GM12864 (cell line): ENCODE results near the gene CCDC40.
A peak's percentile ranks its signal among the peaks of the same experiment; 100 is the strongest.

ENCODE experiments used
- DNase-seq: peaks from one replicate; pipeline ENCODE4 v3.0.0-alpha.2; 2011; ENCODE audit warnings: low read depth
- H3K4me3 ChIP-seq: 2 replicates; pipeline ENCODE4 v1.5.1; 2011; ENCODE audit warnings: mild to moderate bottlenecking, low read depth, low read length, control low read depth
- TF ChIP-seq, protein P1 (sequence below): IDR thresholded peaks from 2 replicates; pipeline ENCODE4 v1.5.1; 2011; ENCODE audit warnings: low read depth, mild to moderate bottlenecking, moderate library complexity, low read length, control low read depth, inconsistent platforms; ENCODE audit errors: missing control alignments

Gene CCDC40

DNA sequence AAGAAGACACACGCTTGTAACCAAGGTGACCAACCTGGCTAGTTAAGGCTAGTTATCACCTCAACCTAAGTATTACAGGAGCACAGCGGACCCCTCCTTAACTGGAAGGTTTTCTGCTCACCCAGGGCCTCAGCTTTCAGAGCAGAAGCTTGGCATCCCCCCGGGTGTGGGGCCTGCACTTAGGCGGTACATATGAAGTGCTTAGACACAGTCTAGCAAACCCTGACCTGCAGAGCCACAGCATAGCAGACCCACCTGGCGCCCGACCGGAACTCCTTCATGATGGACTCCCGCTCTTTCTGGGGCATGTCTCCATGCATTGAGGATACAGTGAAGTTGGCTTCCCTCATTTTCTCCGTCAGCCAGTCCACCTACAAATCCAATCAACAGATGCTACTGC lies 100.7 kb downstream of the CCDC40 start:
- TF ChIP-seq, protein P1, sequence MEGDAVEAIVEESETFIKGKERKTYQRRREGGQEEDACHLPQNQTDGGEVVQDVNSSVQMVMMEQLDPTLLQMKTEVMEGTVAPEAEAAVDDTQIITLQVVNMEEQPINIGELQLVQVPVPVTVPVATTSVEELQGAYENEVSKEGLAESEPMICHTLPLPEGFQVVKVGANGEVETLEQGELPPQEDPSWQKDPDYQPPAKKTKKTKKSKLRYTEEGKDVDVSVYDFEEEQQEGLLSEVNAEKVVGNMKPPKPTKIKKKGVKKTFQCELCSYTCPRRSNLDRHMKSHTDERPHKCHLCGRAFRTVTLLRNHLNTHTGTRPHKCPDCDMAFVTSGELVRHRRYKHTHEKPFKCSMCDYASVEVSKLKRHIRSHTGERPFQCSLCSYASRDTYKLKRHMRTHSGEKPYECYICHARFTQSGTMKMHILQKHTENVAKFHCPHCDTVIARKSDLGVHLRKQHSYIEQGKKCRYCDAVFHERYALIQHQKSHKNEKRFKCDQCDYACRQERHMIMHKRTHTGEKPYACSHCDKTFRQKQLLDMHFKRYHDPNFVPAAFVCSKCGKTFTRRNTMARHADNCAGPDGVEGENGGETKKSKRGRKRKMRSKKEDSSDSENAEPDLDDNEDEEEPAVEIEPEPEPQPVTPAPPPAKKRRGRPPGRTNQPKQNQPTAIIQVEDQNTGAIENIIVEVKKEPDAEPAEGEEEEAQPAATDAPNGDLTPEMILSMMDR: no peak
- DNase-seq: no peak
- H3K4me3 ChIP-seq: no peak overlapping the region

DNA sequence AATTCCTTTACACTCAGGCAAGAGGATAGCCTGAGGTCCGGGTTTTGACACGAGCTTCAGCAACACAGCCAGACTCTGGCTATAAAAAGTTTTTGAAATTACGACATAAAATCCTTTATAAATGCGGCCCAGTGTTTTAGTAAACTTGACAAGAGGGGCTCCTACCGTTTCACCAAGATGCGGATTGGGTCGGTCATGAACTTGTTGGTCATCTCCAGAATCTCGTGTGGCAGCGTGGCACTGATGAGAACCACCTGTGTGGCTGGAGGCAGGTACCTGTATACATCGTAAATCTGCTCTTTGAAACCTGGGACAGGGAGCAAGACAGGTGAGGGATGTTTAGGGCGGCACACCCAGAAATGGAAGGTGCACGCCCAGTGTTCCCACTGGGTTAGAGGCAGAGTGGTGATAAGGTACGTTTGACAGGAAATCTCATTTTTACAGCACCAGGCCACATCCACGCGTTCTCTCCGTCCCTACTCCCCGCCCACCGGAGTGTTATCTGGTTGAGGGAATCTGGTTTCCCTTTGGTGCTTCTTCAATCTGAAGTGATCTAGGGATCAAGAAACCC lies 102.5 kb downstream of the CCDC40 start:
- TF ChIP-seq, protein P1: no peak

DNA sequence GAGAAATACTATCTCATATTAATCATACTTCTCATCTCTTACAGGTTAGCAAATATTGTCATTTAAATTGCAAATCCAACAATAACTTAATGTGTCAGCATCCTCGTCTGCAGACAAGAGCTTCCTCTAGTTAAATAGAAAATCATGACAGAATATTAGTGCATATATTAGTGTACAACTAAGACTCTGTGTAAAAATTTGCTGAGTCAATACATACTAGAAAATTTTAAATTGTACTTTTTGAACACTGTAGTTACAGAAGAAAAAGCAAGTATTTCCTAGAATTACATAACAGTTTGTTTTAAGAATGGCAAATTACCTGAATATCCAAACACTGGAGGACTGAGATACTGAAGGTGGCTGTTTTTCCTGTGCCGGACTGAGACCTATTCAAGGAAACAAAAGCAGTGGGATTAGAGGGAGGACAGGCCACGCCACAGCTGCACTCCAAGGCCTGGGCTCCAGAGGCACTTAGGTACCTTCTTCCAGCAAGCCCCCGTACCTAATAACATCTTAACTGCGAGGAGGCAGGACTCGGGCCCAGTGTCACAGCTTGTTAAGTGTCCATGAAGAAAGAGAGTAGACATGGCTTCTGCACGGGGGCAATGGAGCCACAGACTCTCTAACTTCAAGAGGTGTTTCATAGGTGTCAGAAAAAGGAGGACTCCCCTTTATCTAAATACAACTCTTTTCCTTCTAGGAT lies 105.2 kb downstream of the CCDC40 start:
- TF ChIP-seq, protein P1: no peak
- H3K4me3 ChIP-seq: no peak overlapping the region
- DNase-seq: no peak

More for the DNA sequence above, 102.5 kb downstream of the CCDC40 start:
- H3K4me3 ChIP-seq: no peak overlapping the region
- DNase-seq: no peak

DNA sequence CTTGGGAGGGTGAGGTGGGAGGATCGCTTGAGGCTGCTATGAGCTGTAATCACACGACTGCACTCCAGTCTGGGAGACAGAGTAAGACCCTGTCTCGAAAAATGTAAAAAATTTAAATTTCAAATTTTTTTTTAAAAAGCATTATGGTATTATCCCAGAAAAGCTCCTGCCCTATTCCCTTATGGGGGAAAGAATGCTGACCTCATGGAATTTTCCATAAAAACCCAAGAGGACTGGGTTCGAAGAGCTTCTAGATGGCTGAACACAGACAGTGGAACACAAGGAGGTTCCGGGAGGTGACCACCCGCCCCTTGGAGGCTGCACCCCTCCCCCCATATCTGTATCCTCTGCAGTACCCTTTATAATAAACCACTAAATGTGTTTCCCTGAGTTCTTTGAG lies 106.5 kb downstream of the CCDC40 start:
- no peak overlapping the region for H3K4me3 ChIP-seq
- DNase-seq: no peak
- TF ChIP-seq, protein P1: no peak

DNA sequence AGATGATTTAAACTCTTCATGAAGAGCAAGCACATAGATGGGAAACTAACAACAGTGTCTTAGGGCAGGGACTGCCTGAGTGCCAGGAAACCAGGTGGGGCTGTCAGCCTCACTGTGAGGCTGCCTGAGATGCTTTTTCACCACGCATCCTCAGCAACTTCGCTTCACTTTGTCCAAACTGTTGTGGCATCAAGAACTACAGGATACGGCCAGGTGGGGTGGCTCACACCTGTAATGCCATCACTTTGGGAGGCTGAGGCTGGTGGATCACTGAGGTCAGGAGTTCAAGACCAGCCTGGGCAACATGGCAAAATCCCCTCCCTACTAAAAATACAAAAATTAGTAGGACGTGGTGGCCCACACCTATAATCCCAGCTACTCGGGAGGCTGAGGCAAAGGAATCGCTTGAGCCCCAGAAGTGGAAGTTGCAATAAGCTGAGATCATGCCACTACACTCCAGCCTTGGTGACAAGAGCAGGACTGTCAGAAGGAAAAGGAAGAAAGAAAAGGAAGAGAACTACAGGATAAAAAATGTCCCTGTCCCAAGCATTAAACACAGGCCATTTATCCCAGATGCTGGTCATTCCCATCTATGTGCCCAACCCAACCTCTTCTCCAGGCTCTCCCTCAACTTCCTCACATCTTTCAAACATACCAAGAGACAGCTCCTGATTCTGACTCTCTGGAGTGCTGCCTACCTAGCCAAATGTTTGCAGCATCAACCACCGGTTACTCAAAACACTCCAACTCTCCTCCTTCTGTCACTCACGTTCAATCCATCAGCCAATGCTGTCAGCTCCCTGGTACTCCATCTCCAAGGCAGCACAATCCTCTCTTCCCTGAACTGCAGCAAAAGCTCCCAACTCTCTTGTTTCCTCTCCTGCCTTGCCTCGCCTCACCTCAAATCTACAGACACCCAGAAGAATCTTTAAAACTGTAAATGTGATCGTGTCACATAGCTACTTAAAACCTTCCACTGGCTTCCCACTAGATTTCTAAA lies 108.9 kb downstream of the CCDC40 start:
- peak overlapping the region; percentile 96 for H3K4me3 ChIP-seq
- TF ChIP-seq, protein P1: no peak

DNA sequence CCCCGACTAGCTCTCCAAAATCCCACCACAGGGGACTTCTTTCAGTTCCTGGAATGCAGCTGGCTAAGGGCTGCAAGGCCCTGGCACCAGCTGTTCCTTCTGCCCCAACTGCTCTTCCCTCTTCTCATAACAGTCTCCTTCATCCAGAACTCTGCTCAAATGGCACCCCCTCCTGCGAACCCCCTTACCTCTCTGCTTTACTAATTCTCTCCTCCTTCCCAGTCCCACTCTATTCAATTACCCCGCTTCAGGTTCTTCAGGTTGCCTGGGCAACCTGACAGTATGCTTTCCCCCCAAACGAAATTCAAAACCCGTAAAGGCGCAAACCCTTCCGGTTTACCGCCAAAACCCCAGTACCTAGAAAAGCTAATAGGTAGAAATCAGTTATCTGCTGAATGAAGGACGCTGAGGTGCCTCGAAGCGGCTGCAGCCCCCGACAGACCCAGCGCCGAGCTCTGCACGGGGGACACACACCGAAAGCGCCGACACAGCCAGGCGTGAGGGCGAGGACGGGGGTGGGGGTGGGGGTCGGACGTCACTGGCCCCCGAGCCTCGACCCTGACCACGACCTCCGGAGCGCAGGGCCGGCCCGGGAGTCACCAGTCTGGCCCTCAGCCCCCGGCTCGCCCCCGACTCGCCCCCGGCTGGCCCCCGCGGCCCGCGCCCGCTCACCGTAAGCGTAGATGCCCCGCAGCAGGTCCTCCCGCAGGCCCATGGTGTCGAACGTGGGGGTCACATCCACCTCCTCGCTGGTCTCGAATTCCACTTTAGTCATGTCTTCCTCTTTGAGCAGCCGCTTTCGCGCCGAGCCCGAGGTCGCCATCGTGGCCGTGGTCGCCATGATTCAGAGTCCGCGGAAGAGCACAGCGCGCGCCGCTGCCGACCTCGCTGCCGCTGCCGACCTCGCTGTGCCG lies 109.9 kb downstream of the CCDC40 start:
- no peak for DNase-seq
- peak overlapping the region; percentile 96 for H3K4me3 ChIP-seq
- TF ChIP-seq, protein P1: no peak

More for the DNA sequence above, 108.9 kb downstream of the CCDC40 start:
- DNase-seq: no peak
